HG03442 (cell line): ENCODE results near the gene SLC13A4.

Experiments used
- ATAC-seq: cut with Tn5 transposase; IDR thresholded peaks from one replicate; pipeline ENCODE4 v1.9.1; 2021; ENCODE audit warnings: mild to moderate bottlenecking, moderate library complexity; ENCODE audit not compliant: unreplicated experiment

SLC13A4 gene

DNA sequence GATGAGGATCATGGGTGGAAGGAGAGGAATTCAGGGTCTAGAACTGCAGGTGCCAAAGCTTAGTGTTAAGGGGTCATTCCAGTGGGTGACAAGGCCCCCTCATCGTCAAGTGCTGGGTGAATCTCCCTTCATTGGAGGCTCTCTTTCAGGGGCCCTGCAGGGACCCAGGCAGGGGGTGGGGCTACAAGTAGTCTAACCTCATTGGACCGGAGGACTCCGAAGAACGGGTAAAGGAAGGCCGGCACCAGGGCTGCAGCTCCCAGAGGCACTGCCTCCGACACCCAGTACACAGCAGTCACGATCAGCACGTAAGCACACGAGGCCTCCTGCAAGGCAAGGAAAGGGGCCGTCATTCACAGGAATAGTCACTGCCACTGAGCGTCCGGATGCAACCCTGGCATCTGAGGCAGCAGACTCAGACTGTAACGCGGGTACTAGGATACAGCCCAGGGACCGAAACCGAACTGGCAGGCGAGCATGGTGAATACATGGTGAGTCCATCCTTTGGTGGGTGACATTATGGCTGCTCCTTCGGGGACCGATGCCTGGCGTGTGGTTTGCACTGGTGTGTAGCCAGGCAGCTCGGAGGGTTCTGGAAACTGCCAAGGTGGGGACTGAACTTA is 6.7 kb downstream of the SLC13A4 start:
- no peak for ATAC-seq

DNA sequence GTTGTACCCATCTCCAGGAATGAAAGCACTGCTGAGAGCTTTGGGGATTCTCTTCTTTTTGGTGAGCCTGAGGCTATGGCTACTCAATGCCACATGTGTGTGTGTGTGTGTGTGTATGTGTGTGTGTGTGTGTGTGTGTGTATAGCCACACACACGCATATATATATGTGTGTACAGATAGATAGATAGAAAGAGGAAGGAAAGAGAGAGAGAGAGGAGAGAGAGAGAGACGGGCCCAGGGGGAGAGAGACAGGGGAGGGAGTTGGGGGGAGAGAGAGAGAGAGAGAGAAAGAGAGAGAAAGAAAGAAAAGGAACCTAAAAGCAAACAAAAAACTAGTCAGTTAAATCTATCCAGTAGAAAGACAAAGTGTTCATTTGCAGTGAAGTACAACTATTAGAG is 8.3 kb downstream of the SLC13A4 start:
- no peak for ATAC-seq

GRCh38 chr7:135718794-135719437 is 9.1 kb downstream of the SLC13A4 start:
- ATAC-seq = no peak

DNA sequence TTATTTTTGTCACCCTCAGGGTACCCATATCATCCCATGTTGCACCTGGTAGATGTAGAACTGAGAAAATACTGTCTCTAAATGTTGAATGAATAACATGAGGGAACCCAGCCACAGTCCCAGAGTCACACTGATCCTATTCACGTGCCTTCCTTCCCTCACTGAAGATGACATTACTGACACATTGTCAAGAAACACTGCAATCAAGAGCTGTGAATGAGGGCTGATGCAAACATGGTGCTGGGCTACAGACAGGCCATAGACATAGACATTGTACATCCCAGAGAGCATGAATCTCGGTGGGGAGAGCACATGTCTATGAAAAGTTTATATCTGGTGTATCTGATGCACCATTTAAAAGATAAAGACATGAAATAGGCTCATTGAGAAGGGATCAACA is 9.8 kb downstream of the SLC13A4 start:
- ATAC-seq = no peak

DNA sequence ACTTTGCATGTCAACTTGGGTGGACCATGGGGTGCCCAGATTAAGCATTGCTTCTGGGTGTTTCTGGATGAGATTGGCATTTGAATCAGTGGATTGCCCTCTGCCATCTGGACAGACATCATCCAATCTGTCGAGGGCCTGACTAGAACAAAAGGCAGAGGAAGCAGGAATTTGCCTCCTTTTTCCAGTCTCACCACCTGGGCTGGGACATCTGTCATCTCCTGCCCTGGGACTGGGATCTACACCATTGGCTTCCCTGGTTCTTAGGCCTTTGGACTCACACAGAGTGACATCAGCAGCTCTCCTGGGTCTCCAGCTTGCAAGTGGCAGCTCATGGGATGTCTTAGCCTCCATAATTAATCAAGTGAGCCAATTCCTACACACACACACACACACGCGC is 10.3 kb downstream of the SLC13A4 start:
- ATAC-seq = no peak

DNA sequence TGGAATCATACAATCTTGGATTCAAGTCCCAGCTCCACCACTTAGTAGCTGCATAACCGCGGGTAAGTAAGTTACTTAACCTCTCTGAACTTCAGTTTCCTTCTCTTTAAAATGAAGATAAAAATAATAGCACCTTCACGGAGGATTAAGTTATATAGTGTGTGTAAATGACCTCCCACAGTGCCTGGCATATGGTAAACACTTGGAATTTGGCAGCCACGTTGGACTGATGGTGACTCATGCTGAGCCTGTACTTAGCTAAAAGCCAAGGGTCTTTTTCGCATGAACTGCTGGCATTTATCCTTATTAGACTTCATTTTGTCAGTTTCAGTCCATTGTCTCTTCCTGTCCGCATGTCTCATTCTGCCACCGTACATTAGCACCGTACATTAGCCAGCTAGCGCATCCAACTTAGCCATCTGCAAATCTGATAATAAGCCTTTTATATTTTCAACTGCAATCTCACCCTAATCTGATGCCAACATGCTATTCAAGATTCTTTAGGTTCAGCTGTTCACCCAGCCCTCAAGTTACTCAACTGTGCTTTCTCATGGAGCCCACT is 11.2 kb downstream of the SLC13A4 start:
- ATAC-seq = no peak

- no peak for ATAC-seq
Measured at GRCh38 chr7:135715673-135716072, 12.3 kb downstream of the SLC13A4 start.

- ATAC-seq = no peak
Measured at GRCh38 chr7:135715055-135715522, 12.9 kb downstream of the SLC13A4 start.

DNA sequence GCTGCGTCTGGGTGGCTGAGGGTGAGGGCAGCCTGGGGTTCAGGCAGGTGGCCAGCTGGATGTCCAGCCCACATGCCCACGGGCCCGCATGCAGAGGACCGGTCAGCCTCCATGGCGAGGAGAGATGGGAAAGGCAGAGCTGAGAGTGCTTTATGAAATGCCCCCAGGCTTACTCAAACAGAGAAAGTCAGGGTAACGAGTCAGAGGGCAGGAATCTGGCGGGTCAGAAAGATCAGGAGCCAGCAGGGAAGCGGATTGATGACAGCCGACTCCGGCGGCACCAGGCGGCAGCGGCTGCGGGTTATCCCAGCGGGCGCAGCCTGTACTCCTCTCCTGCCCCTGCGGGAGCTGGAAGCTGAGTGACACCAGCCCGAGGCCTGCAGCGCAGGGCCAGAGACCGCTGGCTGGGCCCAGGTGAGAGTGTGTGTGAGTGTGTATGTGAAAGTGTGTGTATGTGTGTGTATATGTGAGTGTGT is 13.4 kb downstream of the SLC13A4 start:
- ATAC-seq = no peak

DNA sequence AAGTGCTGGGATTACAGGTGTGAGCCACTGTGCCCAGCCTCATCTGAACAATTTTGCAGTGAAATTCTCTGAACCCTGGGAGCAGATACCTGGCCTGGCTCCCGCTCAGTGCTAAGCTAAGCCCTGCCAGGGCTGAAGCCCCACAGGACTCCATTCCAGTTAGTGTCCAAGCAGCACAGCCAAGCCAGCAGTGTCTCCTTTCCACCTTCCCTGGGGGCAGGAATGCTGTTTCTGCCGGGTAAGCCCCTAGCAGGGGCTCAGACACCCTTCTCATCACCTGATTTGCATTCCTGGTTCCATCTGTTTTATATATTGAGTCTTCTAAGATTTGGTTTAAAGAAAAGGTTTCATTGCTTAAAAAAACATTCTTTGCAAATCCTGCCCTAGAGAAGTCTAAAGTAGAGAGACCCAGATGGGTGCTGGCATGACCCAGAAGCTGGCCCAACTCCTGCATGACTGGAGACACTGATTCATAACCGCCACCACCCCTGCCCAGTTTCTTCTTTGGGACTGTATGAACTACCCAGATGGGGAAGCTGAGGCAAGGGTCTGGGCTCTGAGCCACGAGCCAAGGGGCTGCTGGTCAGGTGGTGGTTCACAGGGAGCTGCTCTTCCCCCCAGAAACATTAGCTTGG is 14.0 kb downstream of the SLC13A4 start:
- no peak for ATAC-seq

DNA sequence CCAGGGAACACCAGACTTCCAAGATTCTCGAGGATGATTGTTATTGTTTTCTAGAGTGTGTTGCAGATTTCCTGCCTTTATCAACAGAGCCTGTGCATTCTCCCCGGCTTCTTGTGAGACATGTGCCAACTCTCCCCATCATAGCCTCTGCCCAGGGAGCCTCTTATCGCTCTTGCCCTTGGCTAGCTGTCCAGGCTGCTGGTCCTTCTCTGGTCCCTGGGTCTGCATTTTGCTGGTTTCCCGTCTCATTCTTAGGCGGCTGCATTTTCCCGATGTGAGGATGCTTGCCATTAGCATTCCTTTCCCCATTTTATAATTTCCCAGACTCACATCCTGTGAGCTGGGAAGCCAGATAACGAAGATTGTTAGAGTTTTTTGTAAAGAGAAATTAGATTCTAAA is 15.2 kb downstream of the SLC13A4 start:
- ATAC-seq = no peak

- ATAC-seq = no peak
Measured at GRCh38 chr7:135712182-135712782, 15.7 kb downstream of the SLC13A4 start.

DNA sequence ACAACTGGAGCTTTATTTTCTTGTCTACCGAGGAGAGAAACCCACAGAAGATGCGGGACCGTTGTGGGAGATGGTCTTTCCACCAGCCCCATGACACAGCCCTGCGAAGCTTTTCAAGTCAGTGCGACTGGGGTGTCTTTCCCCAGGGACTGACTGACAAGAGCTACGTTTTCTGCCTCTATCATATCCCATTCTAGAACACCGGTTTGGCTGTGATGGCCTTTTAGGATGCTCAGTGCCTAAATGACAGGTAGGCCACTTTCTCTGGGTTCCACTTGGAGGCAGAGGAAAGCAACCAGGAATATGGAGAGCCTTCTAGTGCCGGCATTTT is 16.9 kb downstream of the SLC13A4 start:
- ATAC-seq = no peak

GRCh38 chr7:135710417-135711138 is 17.4 kb downstream of the SLC13A4 start:
- ATAC-seq = no peak

DNA sequence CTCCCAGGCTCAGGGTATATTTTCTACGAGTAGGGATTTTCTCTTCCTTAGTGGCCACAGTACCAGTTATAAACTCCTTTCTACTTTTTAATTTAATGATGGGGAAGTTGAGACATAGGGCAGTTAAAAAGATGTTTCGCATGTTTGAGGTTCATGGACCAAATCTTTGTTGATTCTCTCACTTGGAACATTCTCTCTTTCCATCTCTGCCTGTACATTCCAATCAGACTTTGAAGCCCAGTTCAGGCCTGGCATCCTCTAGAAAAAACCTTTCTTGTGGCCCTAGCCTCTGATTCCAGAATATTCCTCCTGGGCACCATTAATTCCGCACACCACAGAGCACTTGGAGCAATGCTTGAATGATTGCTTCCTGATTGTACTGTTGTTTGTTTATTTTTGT is 18.5 kb downstream of the SLC13A4 start:
- ATAC-seq = no peak

DNA sequence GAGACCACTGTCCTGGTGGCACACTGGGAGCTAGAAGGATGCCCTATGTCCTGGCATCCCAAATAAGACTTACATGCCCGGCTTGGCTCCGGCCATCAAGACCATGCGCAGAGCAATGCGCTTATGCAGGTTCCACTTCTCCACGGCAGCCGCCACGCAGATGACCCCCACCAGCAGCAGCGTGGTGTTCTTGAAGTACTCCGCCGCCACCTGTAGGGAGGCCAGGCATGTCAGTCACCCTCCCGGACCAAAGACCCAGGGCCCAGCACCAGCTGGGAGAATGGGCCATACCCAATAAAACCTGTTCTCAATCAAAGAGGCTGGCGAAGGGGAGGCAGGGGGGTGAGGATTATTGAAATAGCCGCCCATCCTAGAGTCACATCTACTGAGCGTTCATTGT is 19.9 kb downstream of the SLC13A4 start:
- no peak for ATAC-seq

DNA sequence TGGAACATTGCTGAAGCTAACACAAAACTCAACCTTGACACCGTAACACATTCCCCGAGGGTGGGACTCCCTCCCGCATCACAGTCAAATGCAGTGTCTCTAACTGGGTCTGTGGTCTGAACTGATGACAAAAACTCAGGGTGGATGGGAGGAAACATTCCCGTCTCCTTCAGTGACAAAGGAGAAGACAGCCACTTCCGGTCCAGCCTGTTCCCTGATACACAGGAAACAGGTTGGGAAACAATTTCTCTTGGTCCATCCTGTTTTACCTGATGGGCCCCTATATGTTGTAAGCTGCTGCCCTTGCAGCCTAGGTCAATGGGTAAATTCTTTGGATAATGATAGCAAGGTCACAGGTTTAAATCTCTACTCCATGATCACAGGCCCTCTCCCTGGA is 20.4 kb downstream of the SLC13A4 start:
- ATAC-seq = no peak

DNA sequence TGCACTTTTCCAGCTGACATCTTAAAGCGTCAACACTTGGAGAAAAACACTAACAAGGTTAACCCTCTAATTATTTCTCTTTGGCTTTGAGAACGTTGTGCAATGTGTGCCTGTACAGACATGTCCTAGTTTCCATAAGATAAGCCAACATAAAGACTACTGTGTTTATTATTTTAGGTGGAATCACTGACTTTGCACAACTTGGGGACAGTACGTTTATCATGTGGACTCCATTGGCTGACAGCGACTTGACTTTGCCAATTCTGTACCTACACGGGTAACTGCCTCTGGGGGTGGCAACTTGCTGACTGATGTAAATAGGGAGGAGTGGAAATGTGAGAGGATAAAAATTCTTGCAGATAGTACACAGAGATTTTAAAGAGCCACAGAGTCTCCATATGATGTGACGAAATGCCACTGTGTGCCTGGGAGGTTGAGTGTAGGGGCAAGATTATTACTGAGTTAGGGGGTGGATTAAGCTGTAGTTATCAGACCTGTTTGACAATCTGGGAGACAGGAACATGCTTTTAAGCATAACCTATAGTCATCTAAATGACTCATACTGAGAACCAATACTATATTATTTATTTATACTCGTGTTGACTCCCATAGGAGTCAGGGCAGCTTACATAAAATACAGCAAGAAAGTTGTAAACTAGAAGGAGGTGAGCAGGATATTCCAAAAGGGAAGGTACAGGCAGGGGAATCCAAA is 21.0 kb downstream of the SLC13A4 start:
- no peak for ATAC-seq

DNA sequence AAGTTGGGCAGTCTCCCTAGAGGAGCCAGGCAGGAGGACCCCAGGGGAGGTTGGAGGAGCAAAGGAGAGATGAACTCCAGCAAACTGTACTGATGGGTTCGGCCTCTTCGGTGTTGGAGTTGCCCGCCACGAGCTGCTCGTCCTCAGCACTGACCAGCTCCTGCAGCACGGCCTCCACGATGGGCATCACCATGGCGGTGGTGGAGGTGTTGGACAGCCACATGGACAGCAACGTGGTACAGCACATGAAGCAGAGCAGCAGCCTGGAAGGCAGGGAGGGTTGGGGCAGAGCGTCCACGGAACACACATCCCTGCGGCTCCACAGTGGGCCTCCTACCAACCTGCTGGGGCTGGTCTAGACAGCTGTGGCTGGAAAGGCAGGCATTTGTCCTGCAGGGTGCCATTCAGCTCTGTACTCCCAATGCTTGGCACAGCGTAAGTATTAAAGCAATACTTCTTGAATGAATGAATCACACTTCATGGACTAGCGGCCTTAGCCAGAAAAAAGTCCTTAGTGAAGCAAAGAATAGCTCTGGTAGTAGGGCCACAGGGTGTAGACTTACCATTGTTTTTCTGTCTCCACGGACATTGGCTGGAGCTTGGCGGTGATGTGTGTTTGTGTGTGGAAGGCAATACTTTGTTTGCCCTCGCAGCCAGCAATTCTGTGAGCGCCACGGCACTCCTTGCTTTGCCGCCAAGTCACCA is 21.8 kb downstream of the SLC13A4 start:
- ATAC-seq = no peak

DNA sequence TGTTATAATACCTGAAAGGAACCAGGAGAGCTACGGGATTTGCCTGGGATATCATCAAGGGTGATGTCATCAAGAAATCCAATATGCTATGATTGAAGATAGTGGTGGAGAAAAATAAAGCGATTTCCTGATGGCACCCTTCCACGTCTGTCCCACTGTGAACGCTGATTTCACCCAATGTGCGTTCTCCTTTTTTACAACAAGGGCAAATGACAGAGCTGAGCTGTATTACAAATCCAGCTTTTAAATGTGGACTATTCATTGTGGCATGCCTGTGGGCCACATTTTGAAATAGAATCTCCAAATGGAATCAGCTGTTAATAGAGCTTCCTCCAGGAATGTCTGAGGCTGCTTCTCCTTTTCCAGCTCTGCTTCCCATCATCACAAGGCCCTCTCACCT is 23.3 kb downstream of the SLC13A4 start:
- no peak for ATAC-seq
